D721Med (cell line): ENCODE results near the gene CLSTN2.

Source experiments
- DNase-seq: peaks from one replicate; pipeline ENCODE4 v3.0.0; 2011; ENCODE audit warnings: low spot score; ENCODE audit not compliant: insufficient read length
- FAIRE-seq: peaks from 2 replicates; lab custom pipeline; 2011; peaks lifted over from hg19 to GRCh38; lab: Jason Lieb, UNC
- TF ChIP-seq, protein P1 (sequence below): IDR thresholded peaks from 2 replicates; pipeline ENCODE4 v1.5.1; 2012; ENCODE audit warnings: mild to moderate bottlenecking, control low read depth; ENCODE audit not compliant: insufficient read depth; ENCODE audit errors: missing control alignments

Gene CLSTN2

DNA sequence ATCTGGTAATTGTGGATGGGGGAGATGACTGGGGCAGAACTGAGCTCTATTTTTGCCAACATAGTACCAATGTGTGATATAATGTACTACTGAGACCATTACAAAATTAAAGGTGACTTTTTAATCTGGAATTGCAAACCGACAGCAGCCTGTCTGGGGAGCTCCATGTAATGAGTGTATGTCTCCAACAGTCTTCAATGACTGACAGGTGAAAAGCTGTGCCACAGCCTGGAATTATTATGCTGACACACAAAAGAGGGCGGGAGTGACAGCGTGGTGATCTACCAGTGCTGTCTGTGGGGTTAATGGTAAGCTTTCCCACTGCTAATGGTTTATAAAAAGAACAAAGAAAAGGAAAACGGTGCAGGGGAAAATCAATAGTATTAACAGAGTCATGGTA, 143.4 kb downstream of the CLSTN2 start:
- no peak for DNase-seq
- no peak for FAIRE-seq
- TF ChIP-seq, protein P1, sequence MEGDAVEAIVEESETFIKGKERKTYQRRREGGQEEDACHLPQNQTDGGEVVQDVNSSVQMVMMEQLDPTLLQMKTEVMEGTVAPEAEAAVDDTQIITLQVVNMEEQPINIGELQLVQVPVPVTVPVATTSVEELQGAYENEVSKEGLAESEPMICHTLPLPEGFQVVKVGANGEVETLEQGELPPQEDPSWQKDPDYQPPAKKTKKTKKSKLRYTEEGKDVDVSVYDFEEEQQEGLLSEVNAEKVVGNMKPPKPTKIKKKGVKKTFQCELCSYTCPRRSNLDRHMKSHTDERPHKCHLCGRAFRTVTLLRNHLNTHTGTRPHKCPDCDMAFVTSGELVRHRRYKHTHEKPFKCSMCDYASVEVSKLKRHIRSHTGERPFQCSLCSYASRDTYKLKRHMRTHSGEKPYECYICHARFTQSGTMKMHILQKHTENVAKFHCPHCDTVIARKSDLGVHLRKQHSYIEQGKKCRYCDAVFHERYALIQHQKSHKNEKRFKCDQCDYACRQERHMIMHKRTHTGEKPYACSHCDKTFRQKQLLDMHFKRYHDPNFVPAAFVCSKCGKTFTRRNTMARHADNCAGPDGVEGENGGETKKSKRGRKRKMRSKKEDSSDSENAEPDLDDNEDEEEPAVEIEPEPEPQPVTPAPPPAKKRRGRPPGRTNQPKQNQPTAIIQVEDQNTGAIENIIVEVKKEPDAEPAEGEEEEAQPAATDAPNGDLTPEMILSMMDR: no peak

DNA sequence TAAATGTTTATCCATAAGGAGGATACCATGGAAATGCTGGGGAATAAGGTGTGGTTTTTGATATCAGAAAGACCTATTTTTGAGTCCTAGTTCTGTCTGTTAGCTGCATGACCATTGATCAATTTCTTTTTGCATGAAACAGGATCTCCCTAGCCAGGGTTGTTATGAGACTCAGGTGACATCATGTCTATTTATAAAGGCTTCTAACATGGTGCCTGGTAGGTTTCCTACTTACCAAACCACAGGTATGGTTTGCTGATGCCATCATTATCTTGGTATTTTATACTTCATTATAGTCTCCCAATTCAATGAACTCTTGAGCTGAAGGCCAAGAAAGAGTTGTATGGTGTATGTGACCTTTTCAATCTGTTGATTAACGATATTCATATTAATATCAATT, 144.0 kb downstream of the CLSTN2 start:
- FAIRE-seq: no peak
- no peak for DNase-seq
- TF ChIP-seq, protein P1: no peak

DNA sequence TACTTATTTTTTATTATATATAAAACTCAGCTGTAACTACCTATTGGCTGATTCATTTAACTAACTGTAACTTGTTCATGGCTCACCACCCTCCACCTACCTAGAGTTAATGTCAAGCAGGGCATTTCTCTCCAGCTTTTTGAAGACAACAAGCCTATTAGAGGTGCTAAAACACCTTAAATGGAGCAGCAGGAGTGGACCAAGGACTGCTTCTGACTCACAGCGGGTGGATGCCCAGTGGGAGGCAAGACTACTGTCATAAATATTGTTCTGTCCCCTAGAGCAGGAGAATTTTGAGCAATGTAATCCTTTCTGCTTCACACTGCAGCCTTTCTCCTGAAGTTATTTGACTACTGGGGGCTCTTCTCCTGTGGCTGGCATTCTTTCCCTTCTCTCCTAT, 146.9 kb downstream of the CLSTN2 start:
- FAIRE-seq: no peak

DNA sequence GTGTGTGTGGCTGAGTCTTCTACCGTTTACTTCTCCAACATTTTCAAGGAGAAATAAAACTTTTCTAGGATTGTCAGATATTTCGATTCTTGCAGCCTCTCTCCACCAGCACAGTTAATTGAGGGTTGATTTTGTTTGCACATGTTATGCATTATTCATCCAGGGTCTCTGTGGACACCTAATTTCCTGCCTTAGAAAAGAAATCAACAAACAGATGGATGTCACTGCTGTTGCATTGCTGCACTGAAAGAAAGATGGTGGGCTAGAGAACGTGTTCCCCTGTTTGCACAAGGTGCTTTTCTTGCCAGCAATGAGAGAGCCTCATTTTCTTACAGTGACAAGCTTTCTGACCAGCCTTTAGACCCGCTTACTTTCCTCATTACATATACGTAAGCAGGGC, 150.0 kb downstream of the CLSTN2 start:
- FAIRE-seq (no peak), DNase-seq (no peak)
- TF ChIP-seq, protein P1: no peak

More for the DNA sequence above, 146.9 kb downstream of the CLSTN2 start:
- DNase-seq: no peak
- TF ChIP-seq, protein P1: no peak

DNA sequence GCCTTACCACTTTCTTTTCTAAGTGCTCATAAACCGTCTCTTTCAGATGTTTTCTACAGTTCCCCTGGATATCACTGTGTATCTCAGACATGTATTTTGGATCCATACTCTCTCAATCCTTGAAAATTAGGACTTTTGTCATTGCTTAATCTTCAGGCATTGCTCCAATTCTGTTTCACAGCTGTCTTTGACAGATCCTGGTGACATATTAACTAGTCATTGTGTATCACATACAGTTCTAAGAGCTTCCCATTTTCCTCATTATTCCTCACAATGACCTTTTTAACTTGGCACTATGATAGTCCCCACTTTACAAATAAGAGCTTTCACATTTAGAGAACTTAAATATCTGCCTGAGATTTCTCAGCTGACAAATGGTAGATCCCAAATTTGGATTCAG, 151.7 kb downstream of the CLSTN2 start:
- FAIRE-seq: no peak
- no peak for DNase-seq
- TF ChIP-seq, protein P1: no peak

DNA sequence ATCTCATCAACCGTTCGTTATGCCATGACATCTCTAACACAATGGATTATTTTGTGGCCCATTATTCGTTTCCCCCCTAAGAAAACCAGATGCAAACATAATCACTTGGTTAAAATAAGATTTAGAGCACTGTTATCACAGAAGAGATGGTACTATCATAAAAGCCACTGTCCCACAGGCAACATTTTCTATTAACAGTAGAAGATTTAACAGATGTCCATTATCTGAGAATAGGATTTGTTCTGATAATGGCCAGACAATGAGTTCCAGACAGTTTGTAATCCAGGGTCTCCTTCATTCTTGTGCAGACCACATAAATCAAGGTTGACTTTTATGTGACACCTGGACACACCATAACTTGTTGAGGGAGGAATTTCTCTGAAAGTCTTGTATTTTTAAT, 153.1 kb downstream of the CLSTN2 start:
- FAIRE-seq: no peak
- TF ChIP-seq, protein P1: no peak
- DNase-seq: no peak

DNA sequence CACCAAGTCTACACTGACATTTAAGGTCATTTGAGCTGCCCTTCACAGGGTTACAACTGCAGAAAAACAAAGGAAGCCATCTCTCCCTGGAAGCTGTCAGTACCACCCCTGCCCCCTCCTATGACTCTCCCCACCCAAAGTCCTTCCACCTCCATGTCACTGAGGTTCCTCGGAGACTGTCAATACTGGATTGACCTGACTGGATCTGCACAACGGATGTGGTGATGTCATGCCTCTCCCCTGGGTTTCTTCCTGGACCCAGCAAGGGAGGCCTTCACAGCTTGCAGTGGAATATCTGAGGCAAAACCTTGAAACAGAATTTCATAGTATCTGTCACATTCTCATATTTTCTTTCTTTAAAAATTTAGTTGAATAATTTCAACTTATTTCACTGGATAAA, 153.5 kb downstream of the CLSTN2 start:
- FAIRE-seq (no peak), DNase-seq (no peak)
- TF ChIP-seq, protein P1: no peak
